DOHH2 (cell line): Measurements from ENCODE around the gene TMEM231.

Experiments
- EZH2phosphoT487 ChIP-seq: fragments of 200-600 bp; sonication (generic); IDR thresholded peaks from 2 replicates; pipeline ENCODE4 v1.6.1; 2017; ENCODE audit warnings: borderline replicate concordance, mild to moderate bottlenecking, antibody characterized with exemption, low read length, moderate library complexity, mixed read lengths
- TF ChIP-seq, protein P1 (sequence below): fragments of 200-600 bp; sonication (generic); IDR thresholded peaks from one replicate; pipeline ENCODE4 v1.5.1; 2014; ENCODE audit warnings: antibody characterized with exemption, mild to moderate bottlenecking, low read depth, low read length; ENCODE audit not compliant: poor library complexity, severe bottlenecking

DNA sequence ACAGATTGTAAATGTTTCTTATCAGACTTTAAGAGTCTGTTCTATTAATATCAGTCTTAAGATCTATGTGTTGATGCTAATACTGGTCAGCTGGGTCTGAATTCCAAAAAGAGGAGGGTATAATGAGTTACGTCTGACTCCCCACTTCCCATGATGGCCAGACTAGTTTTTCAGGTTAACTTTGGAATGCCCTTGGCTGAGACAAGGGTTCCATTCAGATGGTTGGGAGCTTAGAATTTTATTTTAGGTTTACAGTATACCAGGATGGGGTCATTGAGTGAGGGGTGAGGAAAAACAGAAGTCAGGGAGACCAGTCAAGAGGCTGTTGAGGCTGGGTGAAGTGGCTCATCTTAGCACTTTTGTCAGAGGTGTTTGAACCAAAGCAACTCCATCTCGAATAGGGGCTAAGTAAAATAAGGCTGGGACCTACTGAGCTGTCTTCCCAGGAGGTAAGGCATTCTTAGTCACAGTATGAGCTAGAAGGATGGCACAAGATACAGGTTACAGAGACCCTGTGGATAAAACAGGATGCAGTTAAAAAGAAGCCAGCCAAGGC, 2.9 kb upstream of the TMEM231 start:
- TF ChIP-seq, protein P1, sequence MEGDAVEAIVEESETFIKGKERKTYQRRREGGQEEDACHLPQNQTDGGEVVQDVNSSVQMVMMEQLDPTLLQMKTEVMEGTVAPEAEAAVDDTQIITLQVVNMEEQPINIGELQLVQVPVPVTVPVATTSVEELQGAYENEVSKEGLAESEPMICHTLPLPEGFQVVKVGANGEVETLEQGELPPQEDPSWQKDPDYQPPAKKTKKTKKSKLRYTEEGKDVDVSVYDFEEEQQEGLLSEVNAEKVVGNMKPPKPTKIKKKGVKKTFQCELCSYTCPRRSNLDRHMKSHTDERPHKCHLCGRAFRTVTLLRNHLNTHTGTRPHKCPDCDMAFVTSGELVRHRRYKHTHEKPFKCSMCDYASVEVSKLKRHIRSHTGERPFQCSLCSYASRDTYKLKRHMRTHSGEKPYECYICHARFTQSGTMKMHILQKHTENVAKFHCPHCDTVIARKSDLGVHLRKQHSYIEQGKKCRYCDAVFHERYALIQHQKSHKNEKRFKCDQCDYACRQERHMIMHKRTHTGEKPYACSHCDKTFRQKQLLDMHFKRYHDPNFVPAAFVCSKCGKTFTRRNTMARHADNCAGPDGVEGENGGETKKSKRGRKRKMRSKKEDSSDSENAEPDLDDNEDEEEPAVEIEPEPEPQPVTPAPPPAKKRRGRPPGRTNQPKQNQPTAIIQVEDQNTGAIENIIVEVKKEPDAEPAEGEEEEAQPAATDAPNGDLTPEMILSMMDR: no peak
- TF ChIP-seq EZH2phosphoT487: no peak
